ENCODE data around the gene DEPDC5.

Gene DEPDC5

DNA sequence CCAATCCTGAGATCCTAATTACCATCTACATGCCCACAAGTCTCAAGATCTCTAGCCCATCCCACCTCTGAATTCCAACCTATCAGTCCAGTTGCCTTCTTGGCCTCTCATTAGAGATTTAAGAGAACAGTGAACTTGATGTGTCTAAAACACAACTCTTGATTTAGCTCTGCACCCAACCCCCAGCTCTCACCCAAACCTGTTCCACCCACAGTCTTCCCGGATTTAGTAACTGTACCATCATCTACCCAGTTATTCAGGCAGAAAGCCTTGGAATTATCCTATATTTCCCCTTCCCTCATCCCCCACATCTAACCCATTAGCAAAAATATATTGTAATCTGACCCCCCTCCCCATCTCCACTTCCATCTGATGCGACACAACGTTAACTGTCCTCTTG lies 166.5 kb downstream of the DEPDC5 start:
- peaks cover 21% of the 10 kb centered on the region for H3K27me3 Mint-ChIP-seq (ENCODE audit: low read depth, poor library complexity)

DNA sequence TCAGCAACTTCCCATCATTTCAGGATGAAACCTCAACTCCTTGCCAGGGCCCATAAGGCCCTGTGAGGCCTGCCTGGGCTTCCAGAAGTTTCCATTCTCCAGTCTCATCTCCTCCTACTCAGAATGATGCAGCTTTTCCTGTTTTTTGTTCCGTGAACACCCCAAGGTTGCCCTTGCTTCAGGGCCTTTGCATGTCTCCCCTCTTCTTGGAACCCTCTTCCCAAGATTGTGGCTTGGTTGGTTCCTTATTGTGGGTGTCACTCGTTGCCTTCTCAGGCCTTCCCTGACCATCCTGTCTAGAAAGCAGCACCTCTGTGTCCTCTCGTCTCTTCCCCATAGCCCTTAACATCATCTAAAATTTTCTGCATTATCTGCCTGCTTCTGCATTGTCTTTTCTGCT lies 167.3 kb downstream of the DEPDC5 start:
- Mint-ChIP-seq H3K27ac (no peak overlapping the region), H3K4me3 (no peak overlapping the region), H3K36me3 (ENCODE audit: low read depth) (no peaks in the 10 kb centered on the region), H3K9me3 (no peaks in the 10 kb centered on the region), H3K27me3 (ENCODE audit: low read depth, poor library complexity) (peaks cover 29% of the 10 kb centered on the region), H3K4me1 (peaks cover 61% of the 10 kb centered on the region)
- no peak for DNase-seq
- TF ChIP-seq, protein P1, sequence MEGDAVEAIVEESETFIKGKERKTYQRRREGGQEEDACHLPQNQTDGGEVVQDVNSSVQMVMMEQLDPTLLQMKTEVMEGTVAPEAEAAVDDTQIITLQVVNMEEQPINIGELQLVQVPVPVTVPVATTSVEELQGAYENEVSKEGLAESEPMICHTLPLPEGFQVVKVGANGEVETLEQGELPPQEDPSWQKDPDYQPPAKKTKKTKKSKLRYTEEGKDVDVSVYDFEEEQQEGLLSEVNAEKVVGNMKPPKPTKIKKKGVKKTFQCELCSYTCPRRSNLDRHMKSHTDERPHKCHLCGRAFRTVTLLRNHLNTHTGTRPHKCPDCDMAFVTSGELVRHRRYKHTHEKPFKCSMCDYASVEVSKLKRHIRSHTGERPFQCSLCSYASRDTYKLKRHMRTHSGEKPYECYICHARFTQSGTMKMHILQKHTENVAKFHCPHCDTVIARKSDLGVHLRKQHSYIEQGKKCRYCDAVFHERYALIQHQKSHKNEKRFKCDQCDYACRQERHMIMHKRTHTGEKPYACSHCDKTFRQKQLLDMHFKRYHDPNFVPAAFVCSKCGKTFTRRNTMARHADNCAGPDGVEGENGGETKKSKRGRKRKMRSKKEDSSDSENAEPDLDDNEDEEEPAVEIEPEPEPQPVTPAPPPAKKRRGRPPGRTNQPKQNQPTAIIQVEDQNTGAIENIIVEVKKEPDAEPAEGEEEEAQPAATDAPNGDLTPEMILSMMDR (IDR thresholded peaks at IDR 0.05): no peak

More for the DNA sequence above, 166.5 kb downstream of the DEPDC5 start:
- H3K9me3 Mint-ChIP-seq: no peaks in the 10 kb centered on the region
- no peak overlapping the region for H3K27ac Mint-ChIP-seq
- DNase-seq: no peak
- H3K36me3 Mint-ChIP-seq (ENCODE audit: low read depth): no peaks in the 10 kb centered on the region
- H3K4me1 Mint-ChIP-seq: peaks cover 53% of the 10 kb centered on the region
- no peak overlapping the region for H3K4me3 Mint-ChIP-seq
- TF ChIP-seq, protein P1 (IDR thresholded peaks at IDR 0.05): no peak

DNA sequence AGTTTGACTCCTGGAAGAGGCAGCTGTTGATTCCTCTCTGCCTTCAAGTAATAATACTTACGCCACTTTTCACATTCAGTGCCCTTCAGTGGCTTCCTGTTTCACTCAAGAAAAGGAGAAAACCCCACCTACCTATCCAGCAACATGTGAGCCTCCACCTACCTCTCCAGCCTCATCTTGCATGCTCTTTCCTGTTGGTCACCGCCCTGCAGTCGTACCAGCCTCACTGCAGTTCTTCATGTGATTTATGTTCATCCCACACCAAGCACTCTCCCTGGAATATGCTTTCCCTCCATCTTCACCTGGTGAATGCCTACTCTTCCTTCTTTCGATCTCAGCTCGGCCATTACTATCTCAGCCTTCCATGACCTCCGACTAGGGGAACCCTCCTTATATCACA lies 168.7 kb downstream of the DEPDC5 start:
- Mint-ChIP-seq H3K9me3 (no peaks in the 10 kb centered on the region), H3K4me3 (no peak overlapping the region), H3K27ac (no peak overlapping the region), H3K27me3 (ENCODE audit: low read depth, poor library complexity) (peaks cover 28% of the 10 kb centered on the region), H3K4me1 (peaks cover 74% of the 10 kb centered on the region), H3K36me3 (ENCODE audit: low read depth) (no peaks in the 10 kb centered on the region)
- TF ChIP-seq, protein P1 (IDR thresholded peaks at IDR 0.05): no peak
- DNase-seq: no peak

DNA sequence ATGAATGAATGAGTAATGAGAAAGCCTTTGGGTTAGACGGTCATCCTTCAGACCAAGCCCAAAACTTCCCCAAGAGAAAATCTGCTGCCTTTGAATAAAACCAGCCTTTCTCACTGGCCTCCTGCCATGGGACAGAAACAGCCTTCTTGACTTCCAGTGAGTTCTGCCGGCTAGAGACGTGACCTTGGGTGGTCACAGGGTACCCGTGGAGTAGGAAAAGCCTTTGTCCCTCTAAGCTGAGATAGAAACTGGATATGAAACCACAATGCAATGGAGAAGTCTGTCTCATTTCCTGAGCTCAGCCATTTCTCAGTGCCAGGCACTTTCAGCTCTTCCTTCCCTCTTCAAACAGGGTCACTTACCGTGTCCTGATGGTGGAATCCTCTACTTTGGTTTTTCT lies 169.3 kb downstream of the DEPDC5 start:
- Mint-ChIP-seq H3K27me3 (ENCODE audit: low read depth, poor library complexity) (peaks cover 24% of the 10 kb centered on the region), H3K4me1 (peaks cover 70% of the 10 kb centered on the region), H3K4me3 (no peak overlapping the region), H3K9me3 (no peaks in the 10 kb centered on the region), H3K27ac (peak overlapping the region; percentile 70), H3K36me3 (ENCODE audit: low read depth) (no peaks in the 10 kb centered on the region)
- TF ChIP-seq, protein P1 (IDR thresholded peaks at IDR 0.05): no peak
- DNase-seq: no peak

DNA sequence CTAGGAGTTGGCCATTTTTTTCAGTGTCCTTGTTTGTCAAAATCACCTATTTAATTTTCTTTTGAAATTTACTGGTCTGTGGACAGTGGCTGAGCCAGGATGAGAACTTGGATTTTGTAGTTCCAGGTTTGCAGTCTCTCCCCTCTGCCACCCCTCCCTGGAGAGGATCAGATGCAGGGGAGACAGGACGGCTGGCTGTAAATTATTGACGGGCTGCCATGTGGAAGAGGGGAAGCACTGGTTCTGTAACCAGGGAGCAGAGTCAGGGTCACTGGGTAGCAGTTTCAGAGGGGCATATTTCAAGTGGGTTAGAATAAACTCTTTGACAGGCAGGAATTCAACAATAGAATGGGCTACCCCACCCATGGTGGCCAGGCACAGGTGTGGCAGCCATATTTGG lies 169.9 kb downstream of the DEPDC5 start:
- Mint-ChIP-seq H3K4me3 (no peak overlapping the region), H3K27ac (peak overlapping the region; percentile 70), H3K9me3 (no peaks in the 10 kb centered on the region)

DNA sequence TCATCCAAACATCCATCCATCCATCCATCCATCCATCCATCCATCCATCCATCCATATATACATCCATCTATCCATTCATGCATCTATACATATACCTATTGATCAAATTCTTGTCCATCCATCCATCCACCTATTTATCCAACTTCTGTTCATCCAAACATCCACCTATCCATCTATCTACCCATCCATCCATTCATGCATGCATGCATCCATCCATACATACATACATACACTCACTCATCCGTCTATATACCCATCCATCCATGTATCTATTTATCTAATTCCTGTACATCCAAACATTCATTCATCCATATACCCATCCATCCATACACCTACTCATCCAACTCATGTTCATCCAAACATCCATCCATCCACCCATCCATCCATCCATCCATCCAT lies 171.2 kb downstream of the DEPDC5 start:
- Mint-ChIP-seq H3K9me3 (no peaks in the 10 kb centered on the region), H3K27me3 (ENCODE audit: low read depth, poor library complexity) (peaks cover 20% of the 10 kb centered on the region), H3K36me3 (ENCODE audit: low read depth) (no peaks in the 10 kb centered on the region), H3K4me1 (peaks cover 71% of the 10 kb centered on the region), H3K27ac (no peak overlapping the region), H3K4me3 (no peak overlapping the region)
- TF ChIP-seq, protein P1 (IDR thresholded peaks at IDR 0.05): no peak
- no peak for DNase-seq

More for the DNA sequence above, 169.9 kb downstream of the DEPDC5 start:
- Mint-ChIP-seq H3K27me3 (ENCODE audit: low read depth, poor library complexity) (peaks cover 20% of the 10 kb centered on the region), H3K4me1 (peaks cover 66% of the 10 kb centered on the region), H3K36me3 (ENCODE audit: low read depth) (no peaks in the 10 kb centered on the region)
- TF ChIP-seq, protein P1 (IDR thresholded peaks at IDR 0.05): no peak
- DNase-seq: peak; percentile 45
